WERI-Rb-1 (cell line): ENCODE data around the gene NDUFA3.

Source experiments
- DNase-seq: peaks from one replicate; pipeline ENCODE4 v3.0.0-alpha.2; 2020
- H3K27ac ChIP-seq: fragments of 250-450 bp; sonication (Bioruptor Pico); 2 replicates; pipeline ENCODE4 v1.5.1; 2020; ENCODE audit warnings: mild to moderate bottlenecking, moderate library complexity
- H3K27me3 ChIP-seq: fragments of 250-450 bp; sonication (Bioruptor Pico); 2 replicates; pipeline ENCODE4 v1.5.1; 2021; ENCODE audit warnings: mild to moderate bottlenecking, low read depth, moderate library complexity; ENCODE audit not compliant: insufficient read depth, severe bottlenecking
- H3K36me3 ChIP-seq: fragments of 250-450 bp; sonication (Bioruptor Pico); 2 replicates; pipeline ENCODE4 v1.5.1; 2020; ENCODE audit warnings: mild to moderate bottlenecking, moderate library complexity
- H3K4me3 ChIP-seq: 2 replicates; pipeline ENCODE4 v1.5.1; 2011; ENCODE audit warnings: low read depth, mild to moderate bottlenecking, control low read depth, low read length
- H3K9me3 ChIP-seq: fragments of 250-450 bp; sonication (Bioruptor Pico); 2 replicates; pipeline ENCODE4 v1.5.1; 2021; ENCODE audit warnings: mild to moderate bottlenecking, moderate library complexity; ENCODE audit not compliant: severe bottlenecking
- CTCF ChIP-seq: IDR thresholded peaks from 2 replicates; pipeline ENCODE4 v1.5.1; 2011; ENCODE audit warnings: low read depth, mild to moderate bottlenecking, control low read depth, inconsistent platforms, low read length

The NDUFA3 gene

DNA sequence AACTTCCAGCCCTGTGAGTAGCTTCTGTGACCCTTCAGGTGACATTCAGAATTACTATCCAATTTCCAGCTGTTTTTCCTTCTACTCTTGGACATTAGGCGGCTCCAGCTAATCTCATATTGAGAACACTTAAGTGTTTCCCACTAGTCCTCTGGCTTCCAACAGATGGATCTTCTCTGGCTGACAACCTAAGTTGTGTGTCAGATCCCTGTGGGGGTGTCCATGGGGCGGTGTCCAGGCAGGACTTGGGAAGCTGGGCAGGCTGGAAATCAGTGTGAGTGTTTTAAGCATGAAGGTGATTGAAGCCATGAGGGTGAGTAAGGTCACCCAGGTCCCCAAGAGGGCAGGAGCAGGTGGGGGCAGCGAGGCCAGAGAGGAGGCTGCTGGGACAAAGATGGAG is 45.0 kb downstream of the NDUFA3 start:
- no peak overlapping the region for H3K4me3 ChIP-seq
- H3K27me3 ChIP-seq, result no peaks in the 10 kb centered on the region
- peaks cover 92% of the 10 kb centered on the region for H3K36me3 ChIP-seq
- H3K9me3 ChIP-seq, result no peaks in the 10 kb centered on the region
- no peak for TF ChIP-seq CTCF
- DNase-seq, result no peak
- no peak overlapping the region for H3K27ac ChIP-seq

GRCh38 chr19:54148158-54148557 is 45.5 kb downstream of the NDUFA3 start:
- TF ChIP-seq CTCF, result no peak
- peaks cover 93% of the 10 kb centered on the region for H3K36me3 ChIP-seq

GRCh38 chr19:54149021-54149812 is 46.6 kb downstream of the NDUFA3 start:
- Histone ChIP-seq H3K9me3 (no peaks in the 10 kb centered on the region), H3K4me3 (no peak overlapping the region), H3K27ac (no peak overlapping the region), H3K36me3 (peaks cover 93% of the 10 kb centered on the region), H3K27me3 (no peaks in the 10 kb centered on the region)
- no peak for DNase-seq
- TF ChIP-seq CTCF, result no peak

More at GRCh38 chr19:54148158-54148557, 45.5 kb downstream of the NDUFA3 start:
- Histone ChIP-seq H3K27me3 (no peaks in the 10 kb centered on the region), H3K4me3 (no peak overlapping the region), H3K27ac (no peak overlapping the region), H3K9me3 (no peaks in the 10 kb centered on the region)
- DNase-seq, result no peak

DNA sequence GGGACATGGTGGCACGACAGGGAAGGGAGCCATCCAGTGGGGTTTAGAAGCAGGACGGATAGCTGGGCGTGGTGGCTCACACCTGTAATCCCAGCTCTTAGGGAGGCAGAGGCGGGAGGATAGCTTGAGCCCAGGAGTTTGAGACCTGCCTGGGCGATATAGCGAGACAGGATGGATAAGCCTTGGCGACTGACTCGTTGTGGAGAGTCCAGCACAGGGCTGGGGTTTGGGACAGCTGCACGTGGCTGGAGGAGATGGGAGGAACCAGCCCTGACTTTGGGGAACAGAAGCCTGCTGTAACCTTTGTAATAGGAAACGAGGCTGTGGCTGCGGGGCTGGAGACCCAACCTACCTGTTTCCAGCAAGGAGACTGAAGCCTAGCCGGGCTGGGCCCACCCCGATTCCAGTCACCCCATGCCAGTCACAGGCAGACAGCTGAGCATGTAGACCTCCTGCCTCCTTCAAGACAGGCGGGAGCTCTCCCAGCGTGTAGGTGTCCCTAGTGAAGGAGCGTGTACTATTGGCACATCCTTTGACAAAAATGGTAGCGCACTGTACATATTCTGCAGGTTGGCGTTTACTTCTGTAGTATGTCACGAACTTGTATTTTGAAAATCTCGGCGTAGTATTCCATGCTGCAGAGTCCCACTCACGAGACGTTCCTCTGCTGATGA is 48.8 kb downstream of the NDUFA3 start:
- Histone ChIP-seq H3K27ac (no peak overlapping the region), H3K4me3 (no peak overlapping the region), H3K9me3 (no peaks in the 10 kb centered on the region), H3K36me3 (peaks cover 93% of the 10 kb centered on the region), H3K27me3 (no peaks in the 10 kb centered on the region)
- no peak for TF ChIP-seq CTCF
- DNase-seq, result no peak

- TF ChIP-seq CTCF, result no peak
- H3K4me3 ChIP-seq, result no peak overlapping the region
- no peaks in the 10 kb centered on the region for H3K27me3 ChIP-seq
- H3K36me3 ChIP-seq, result peaks cover 93% of the 10 kb centered on the region
- H3K9me3 ChIP-seq, result no peaks in the 10 kb centered on the region
- H3K27ac ChIP-seq, result no peak overlapping the region
- DNase-seq, result no peak
Measured at GRCh38 chr19:54152267-54152666, 49.6 kb downstream of the NDUFA3 start.
